ENCODE results near the gene GAB2.
"Not testable (repeated sequence)": the region's sequence is repeated elsewhere in the genome, so short reads cannot be mapped to it uniquely, and the experiment has no call there.

GAB2 gene

GRCh38 chr11:78237293-78238046, 180.2 kb downstream of the GAB2 start:
- no peak for DNase-seq

- DNase-seq: no peak
These were observed 183.6 kb downstream of the GAB2 start for GRCh38 chr11:78234006-78234405.

GRCh38 chr11:78233046-78233445, 184.6 kb downstream of the GAB2 start:
- not testable (repeated sequence) for DNase-seq

GRCh38 chr11:78231962-78232501, 185.6 kb downstream of the GAB2 start:
- no peak for DNase-seq

- no peak for DNase-seq
These were observed 187.3 kb downstream of the GAB2 start for GRCh38 chr11:78230161-78230877.

GRCh38 chr11:78229106-78229505, 188.5 kb downstream of the GAB2 start:
- DNase-seq: no peak

GRCh38 chr11:78228467-78228866, 189.2 kb downstream of the GAB2 start:
- DNase-seq: no peak

GRCh38 chr11:78227921-78228320, 189.7 kb downstream of the GAB2 start:
- DNase-seq: no peak

GRCh38 chr11:78226684-78227680, 190.6 kb downstream of the GAB2 start:
- DNase-seq: no peak

- DNase-seq: no peak
These were observed 192.7 kb downstream of the GAB2 start for GRCh38 chr11:78224906-78225420.

- DNase-seq: no peak
These were observed 193.1 kb downstream of the GAB2 start for GRCh38 chr11:78224506-78224905.

- DNase-seq: no peak
These were observed 194.2 kb downstream of the GAB2 start for GRCh38 chr11:78223320-78223954.

GRCh38 chr11:78222726-78223125, 194.9 kb downstream of the GAB2 start:
- DNase-seq: not testable (repeated sequence)

GRCh38 chr11:78221396-78222315, 196.0 kb downstream of the GAB2 start:
- DNase-seq: no peak

- DNase-seq: no peak
These were observed 197.1 kb downstream of the GAB2 start for GRCh38 chr11:78220218-78221157.

GRCh38 chr11:78219493-78220217, 198.0 kb downstream of the GAB2 start:
- no peak for DNase-seq

- no peak for DNase-seq
These were observed 198.7 kb downstream of the GAB2 start for GRCh38 chr11:78218707-78219492.
